Effector CD8-positive, alpha-beta T cell (primary cell): Measurements from ENCODE around the gene TNFAIP8L1.

Experiments
- DNase-seq: peaks from one replicate; lab custom pipeline; 2025; lab: John Stamatoyannopoulos, UW

Gene TNFAIP8L1

DNA sequence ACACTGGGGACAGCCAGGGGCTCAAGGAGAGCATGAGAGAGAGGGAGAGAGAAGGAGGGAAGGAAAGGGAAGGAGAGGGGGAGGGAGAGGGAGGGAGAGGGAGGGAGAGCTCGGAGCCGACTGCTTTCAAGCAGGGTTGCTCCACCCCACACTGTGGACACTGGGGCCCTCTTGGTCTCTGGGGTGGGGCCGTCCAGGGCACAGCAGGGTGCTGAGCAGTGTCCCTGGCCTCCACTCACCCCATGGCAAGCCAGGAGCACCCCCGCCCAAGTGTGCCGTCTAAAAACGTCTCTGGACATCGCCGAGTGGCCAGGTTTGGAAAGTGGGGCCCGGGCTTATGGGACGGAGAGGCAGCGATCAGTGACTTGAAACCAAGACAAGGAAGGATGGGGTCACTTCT, 63.4 kb downstream of the TNFAIP8L1 start:
- no peak for DNase-seq

DNA sequence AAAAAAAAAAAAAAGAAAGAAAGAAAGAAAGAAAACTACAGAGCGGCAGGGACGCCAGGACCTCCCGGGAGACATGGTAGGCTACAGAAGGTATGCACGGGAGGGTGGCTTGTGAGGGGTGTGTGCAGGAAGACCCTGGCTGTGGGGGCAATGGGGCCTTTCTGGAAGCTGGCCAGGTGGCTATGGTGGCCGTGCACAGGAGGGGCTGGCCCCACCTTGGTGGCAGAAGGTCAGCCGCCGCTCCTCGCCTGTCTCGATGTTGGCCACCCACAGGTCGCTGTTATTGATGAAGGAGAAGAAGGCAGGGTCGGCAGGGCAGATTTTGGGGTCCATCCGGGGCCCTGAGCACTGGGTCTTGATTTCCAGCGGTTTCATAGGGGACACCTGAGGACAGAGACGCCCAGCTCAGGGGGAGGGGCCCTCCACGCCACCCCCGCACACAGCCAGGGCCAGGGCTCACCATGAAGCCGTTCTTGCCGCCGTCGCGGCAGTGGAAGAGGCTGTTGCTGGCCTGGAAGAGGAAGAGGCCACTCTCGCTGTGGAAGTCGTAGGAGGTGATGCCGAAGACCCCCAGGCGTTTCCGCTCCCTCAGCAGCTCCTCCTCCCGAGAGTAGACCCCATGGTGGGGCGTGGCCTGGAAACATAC, 64.5 kb downstream of the TNFAIP8L1 start:
- DNase-seq, result no peak

DNA sequence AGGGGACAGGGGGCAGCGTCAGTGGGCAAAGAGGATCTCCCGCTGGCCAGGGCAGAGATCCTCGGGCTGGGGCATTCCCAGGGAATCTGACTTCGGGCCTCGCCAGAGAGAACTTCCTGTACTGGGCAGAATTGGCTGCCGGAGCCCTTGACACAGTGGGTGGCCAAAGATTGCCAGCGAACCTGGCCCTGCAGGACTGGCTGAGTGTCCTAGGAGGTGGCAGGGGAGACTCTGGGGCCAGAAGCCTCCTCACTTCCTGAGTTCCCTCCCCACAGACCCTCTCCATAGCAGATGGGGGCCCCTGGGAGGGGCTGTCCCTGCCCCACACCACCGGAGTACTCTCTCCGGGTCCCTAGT, 65.0 kb downstream of the TNFAIP8L1 start:
- no peak for DNase-seq
